Breast epithelium (tissue), 4 donors: ENCODE results near the gene THOC6. TPM values are rescaled to one million over a fixed set of nuclear protein-coding genes. Genes with fewer than 3 reads are reported as not detected.
"Not testable (repeated sequence)": the region's sequence is repeated elsewhere in the genome, so short reads cannot be mapped to it uniquely, and the experiment has no call there.

ENCODE experiments used
- DNase-seq, 2 donors: peaks; one replicate each; pipeline ENCODE4 v3.0.0-alpha.2; 2019; ENCODE audit warnings: low spot score in 2 of 2
- H3K27ac ChIP-seq, 2 donors: fragments of 200-600 bp; sonication (generic) in 1 of 2; one replicate each; pipeline ENCODE4 v1.5.1; 2016 to 2019; ENCODE audit warnings: mild to moderate bottlenecking in 1 of 2
- H3K27me3 ChIP-seq, 2 donors: fragments of 200-600 bp; sonication (generic) in 1 of 2; one replicate each; pipeline versions ENCODE4 v1.5.1 to v1.6.0; 2017 to 2019; ENCODE audit warnings: control low read depth in 1 of 2, mild to moderate bottlenecking in 1 of 2
- H3K36me3 ChIP-seq: fragments of 200-600 bp; one replicate; pipeline ENCODE4 v1.5.1; 2019
- H3K4me1 ChIP-seq, 2 donors: fragments of 200-600 bp; sonication (generic); one replicate each; pipeline ENCODE4 v1.5.1; 2016 to 2019; ENCODE audit warnings: control low read depth in 1 of 2
- H3K4me3 ChIP-seq, 3 donors: fragments of 200-600 bp; sonication (generic); 1 replicate in 2 of 3; 2 replicates in 1 of 3; pipeline ENCODE4 v1.5.1; 2016 to 2019; ENCODE audit warnings: mild to moderate bottlenecking in 3 of 3, moderate library complexity in 2 of 3
- H3K9me3 ChIP-seq, 2 donors: fragments of 200-600 bp; sonication (generic) in 1 of 2; one replicate each; pipeline ENCODE4 v1.5.1; 2016 to 2019; ENCODE audit warnings: control low read depth in 1 of 2
- CTCF ChIP-seq, 3 donors: fragments of 450-650 bp; IDR thresholded peaks; one replicate each; pipeline ENCODE4 v1.5.1; 2016 to 2017; ENCODE audit warnings: antibody characterized with exemption in 3 of 3, mild to moderate bottlenecking in 3 of 3, moderate library complexity in 3 of 3
- POLR2A ChIP-seq: fragments of 450-650 bp; IDR thresholded peaks from one replicate; pipeline ENCODE4 v1.6.1; 2016; ENCODE audit warnings: antibody characterized with exemption, mild to moderate bottlenecking, moderate library complexity
- POLR2AphosphoS5 ChIP-seq, 3 donors: sonication (generic); formaldehyde crosslinking; IDR thresholded peaks; one replicate each; pipeline ENCODE4 v1.6.1; 2017; ENCODE audit warnings: antibody characterized with exemption in 3 of 3
- intact Hi-C: fragments of 100-400 bp; cut with DNase I; formaldehyde crosslinking; loops from one replicate; pipeline ENCODE4 v1.15.1; 2023; ENCODE audit warnings: low total_unique reads
- total RNA-seq, 3 donors: library from RNA; depleted of rRNA; stranded (reverse); fragments of >200 nt; gene quantifications; one replicate each; pipeline ENCODE4 v1.1.0, GENCODE V29; 2016

Gene THOC6
- total RNA-seq, 3 donors from 2014 or later, result 15.5 to 26.1 (median 18.4) TPM

- H3K27ac ChIP-seq, result no peak overlapping the region
- intact Hi-C loops, result no loop called here
- no peaks in the 10 kb centered on the region for H3K27me3 ChIP-seq
- no peak overlapping the region for H3K4me3 ChIP-seq
- no peaks in the 10 kb centered on the region for H3K36me3 ChIP-seq
- no peak for TF ChIP-seq POLR2AphosphoS5 (IDR thresholded peaks at IDR 0.05)
- TF ChIP-seq POLR2A, result no peak
- no peak for TF ChIP-seq CTCF (IDR thresholded peaks at IDR 0.05)
- H3K9me3 ChIP-seq, result no peaks in the 10 kb centered on the region
- DNase-seq, result no peak
- no peaks in the 10 kb centered on the region for H3K4me1 ChIP-seq
Observed at GRCh38 chr16:3074860-3075522, 51.2 kb downstream of the THOC6 start.

- Histone ChIP-seq H3K27ac (no peak overlapping the region), H3K9me3 (no peaks in the 10 kb centered on the region)
- intact Hi-C loops, result no loop called here
Observed at GRCh38 chr16:3075523-3075915, 51.7 kb downstream of the THOC6 start.

DNA sequence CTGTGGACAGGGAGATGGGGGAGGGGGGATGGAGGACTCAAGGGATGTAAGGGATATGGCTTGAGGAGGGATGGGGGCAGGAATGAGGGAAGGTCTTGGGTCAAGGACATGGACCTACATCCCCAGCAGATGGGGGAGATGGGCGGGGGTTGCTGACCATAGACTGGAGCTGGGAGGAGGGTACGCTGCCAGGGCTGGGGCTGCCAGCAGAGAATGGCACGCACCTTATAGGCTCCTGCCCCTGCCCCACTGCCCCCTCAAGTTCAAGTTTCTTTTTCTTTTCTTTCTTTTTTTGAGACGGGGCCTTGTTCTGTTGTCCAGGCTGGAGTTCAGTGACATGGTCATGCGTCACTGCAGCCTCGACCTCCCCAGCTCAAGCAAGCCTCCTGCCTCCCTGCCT, 52.1 kb downstream of the THOC6 start:
- DNase-seq, H3K36me3 ChIP-seq, H3K27me3 ChIP-seq, H3K4me3 ChIP-seq, H3K9me3 ChIP-seq, intact Hi-C loops, H3K4me1 ChIP-seq, H3K27ac ChIP-seq: not testable (repeated sequence)

More at GRCh38 chr16:3075523-3075915, 51.7 kb downstream of the THOC6 start:
- Histone ChIP-seq H3K4me1 (no peaks in the 10 kb centered on the region), H3K27me3 (no peaks in the 10 kb centered on the region), H3K4me3 (no peak overlapping the region), H3K36me3 (no peaks in the 10 kb centered on the region)
- no peak for DNase-seq
- TF ChIP-seq CTCF (IDR thresholded peaks at IDR 0.05), result no peak
- no peak for TF ChIP-seq POLR2A
- no peak for TF ChIP-seq POLR2AphosphoS5 (IDR thresholded peaks at IDR 0.05)

DNA sequence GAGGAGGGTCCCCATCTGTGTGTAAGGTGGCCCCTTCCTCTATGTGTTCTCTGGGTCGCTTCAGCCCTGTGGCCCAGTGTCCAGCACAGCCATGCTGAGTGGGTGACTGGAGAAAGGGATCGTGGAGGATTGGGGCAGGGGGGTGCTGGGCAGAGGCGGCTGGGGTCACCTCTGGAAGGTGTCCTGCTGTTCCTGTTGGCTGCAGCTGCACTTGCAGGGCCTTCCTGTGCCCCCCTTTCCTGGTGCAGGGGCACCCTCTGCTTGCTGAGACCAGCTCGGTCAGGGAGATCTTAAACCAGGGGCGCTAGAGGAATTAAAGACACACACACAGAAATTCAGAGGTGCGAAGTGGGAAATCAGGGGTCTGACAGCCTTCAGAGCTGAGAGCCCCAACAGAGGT, 52.7 kb downstream of the THOC6 start:
- DNase-seq, result no peak
- Histone ChIP-seq H3K4me1 (no peaks in the 10 kb centered on the region), H3K27me3 (no peaks in the 10 kb centered on the region), H3K4me3 (no peak overlapping the region), H3K36me3 (no peaks in the 10 kb centered on the region), H3K27ac (no peak overlapping the region), H3K9me3 (no peaks in the 10 kb centered on the region)
- TF ChIP-seq POLR2AphosphoS5 (IDR thresholded peaks at IDR 0.05) (no peak), CTCF (IDR thresholded peaks at IDR 0.05) (no peak), POLR2A (no peak)
- intact Hi-C loops, result no loop called here

Other genes with a start within 250 kb of the THOC6 start
- gene ELOB, start 246.8 kb upstream of the THOC6 start, total RNA-seq, result 100 to 1,000 TPM; 147 to 292 (median 230) TPM
- not detected for gene PRSS33, start 236.5 kb upstream of the THOC6 start, total RNA-seq
- not detected for gene PRSS41, start 225.6 kb upstream of the THOC6 start, total RNA-seq
- gene PRSS21, start 206.8 kb upstream of the THOC6 start, total RNA-seq, result 1 to 10 TPM in 2 of 3 donors, not detected in 1; 2.9 to 4.9 TPM
- gene ZG16B, start 193.7 kb upstream of the THOC6 start, total RNA-seq, result 10 to 100 TPM in 2 of 3 donors, not detected in 1; 24.6 to 46.5 TPM
- gene PRSS22, start 165.9 kb upstream of the THOC6 start, total RNA-seq, result 10 to 100 TPM in 2 of 3 donors, not detected in 1; 13.6 to 18.7 TPM
- 10 to 100 TPM; 36.0 to 49.2 (median 47.9) TPM for gene FLYWCH2, start 140.8 kb upstream of the THOC6 start, total RNA-seq
- gene FLYWCH1, start 112.1 kb upstream of the THOC6 start, total RNA-seq, result 10 to 100 TPM; 28.0 to 30.9 (median 28.2) TPM
- gene KREMEN2, start 59.8 kb upstream of the THOC6 start, total RNA-seq, result under 1 TPM in 1 of 3 donors, not detected in 2; 0.33 TPM
- gene PAQR4, start 54.7 kb upstream of the THOC6 start, total RNA-seq, result 1 to 10 TPM; 2.0 to 4.0 (median 3.7) TPM
- gene PKMYT1, start 43.6 kb upstream of the THOC6 start, total RNA-seq, result 1 to 10 TPM in 1 of 3 donors, under 1 TPM in 2; 0.66 to 1.4 (median 0.73) TPM
- under 1 TPM in 1 of 3 donors, not detected in 2; 0.15 TPM for gene CLDN9, start 11.1 kb upstream of the THOC6 start, total RNA-seq
- gene CLDN6, start 5.9 kb upstream of the THOC6 start, total RNA-seq, result not detected
- gene TNFRSF12A, start 3.7 kb upstream of the THOC6 start, total RNA-seq, result 10 to 100 TPM in 2 of 3 donors, 1 to 10 TPM in 1; 6.9 to 74.1 (median 36.7) TPM
- gene HCFC1R1, start 93 bp upstream of the THOC6 start, total RNA-seq, result 10 to 100 TPM in 2 of 3 donors, 1 to 10 TPM in 1; 8.8 to 26.5 (median 17.3) TPM
- gene BICDL2, start 12.9 kb downstream of the THOC6 start, total RNA-seq, result 10 to 100 TPM in 2 of 3 donors, not detected in 1; 31.5 to 50.1 TPM
- 1 to 10 TPM in 1 of 3 donors, under 1 TPM in 2; 0.59 to 1.1 (median 0.98) TPM for gene MMP25, start 22.5 kb downstream of the THOC6 start, total RNA-seq
- 10 to 100 TPM in 2 of 3 donors, 1 to 10 TPM in 1; 9.1 to 17.0 (median 12.0) TPM for gene IL32, start 41.6 kb downstream of the THOC6 start, total RNA-seq
- gene ZSCAN10, start 75.3 kb downstream of the THOC6 start, total RNA-seq, result not detected
- 10 to 100 TPM; 12.5 to 18.9 (median 13.4) TPM for gene ZNF205, start 88.6 kb downstream of the THOC6 start, total RNA-seq
- 1 to 10 TPM; 4.0 to 5.6 (median 5.6) TPM for gene ZNF213, start 111.0 kb downstream of the THOC6 start, total RNA-seq
- gene OR1F1, start 164.2 kb downstream of the THOC6 start, total RNA-seq, result not detected
- 10 to 100 TPM in 1 of 3 donors, 1 to 10 TPM in 2; 3.5 to 11.1 (median 9.2) TPM for gene ZNF200, start 211.1 kb downstream of the THOC6 start, total RNA-seq
- 1 to 10 TPM in 2 of 3 donors, under 1 TPM in 1; 0.66 to 5.6 (median 1.8) TPM for gene MEFV, start 232.6 kb downstream of the THOC6 start, total RNA-seq